Keratinocyte (primary cell): ENCODE results near the gene RAPGEF4. TPM values are rescaled to one million over a fixed set of nuclear protein-coding genes. Genes with fewer than 3 reads are reported as not detected.

Source experiments
- DNase-seq: peaks from one replicate; pipeline ENCODE4 v3.0.0-alpha.2; 2011; ENCODE audit warnings: low read depth, missing footprints, low spot score
- FAIRE-seq: peaks from 2 replicates; lab custom pipeline; 2011; peaks lifted over from hg19 to GRCh38; lab: Jason Lieb, UNC
- H2AFZ ChIP-seq: 2 replicates; pipeline ENCODE4 v1.6.0; 2012; ENCODE audit warnings: low read length, control low read depth, inconsistent platforms; ENCODE audit not compliant: control insufficient read depth
- H3K27ac ChIP-seq: 2 replicates; pipeline ENCODE4 v1.5.1; 2011; ENCODE audit warnings: low read length; ENCODE audit not compliant: control insufficient read depth, insufficient read depth
- H3K27me3 ChIP-seq: 3 replicates; pipeline ENCODE4 v1.6.0; 2011; ENCODE audit warnings: low read length; ENCODE audit not compliant: control insufficient read depth, insufficient read depth; ENCODE audit errors: extremely low read depth
- H3K36me3 ChIP-seq, 2 experiments: 2 replicates in 1 of 2; 3 replicates in 1 of 2; pipeline ENCODE4 v1.5.1; 2011; ENCODE audit warnings: low read length in 2 of 2, mild to moderate bottlenecking in 1 of 2; ENCODE audit not compliant: control insufficient read depth in 2 of 2, insufficient read depth in 2 of 2; ENCODE audit errors: extremely low read depth in 1 of 2
- H3K4me1 ChIP-seq: 3 replicates; pipeline ENCODE4 v1.5.1; 2011; ENCODE audit warnings: low read length; ENCODE audit not compliant: control insufficient read depth, insufficient read depth; ENCODE audit errors: extremely low read depth
- H3K4me2 ChIP-seq: 3 replicates; pipeline ENCODE4 v1.6.0; 2011; ENCODE audit warnings: low read depth, low read length; ENCODE audit not compliant: control insufficient read depth, insufficient read depth; ENCODE audit errors: extremely low read depth
- H3K4me3 ChIP-seq, 3 experiments: fragments of 200-600 bp in 1 of 3; sonication (generic) in 1 of 3; 2 replicates in 2 of 3; 3 replicates in 1 of 3; pipeline ENCODE4 v1.5.1; 2011 to 2016; ENCODE audit warnings: low read length in 3 of 3, mild to moderate bottlenecking in 3 of 3, control low read depth in 2 of 3, inconsistent platforms in 1 of 3, low read depth in 1 of 3, mixed read lengths in 1 of 3, mixed run types in 1 of 3, moderate library complexity in 1 of 3; ENCODE audit not compliant: control insufficient read depth in 2 of 3, insufficient read depth in 2 of 3; ENCODE audit errors: extremely low read depth in 1 of 3
- H3K79me2 ChIP-seq: 2 replicates; pipeline ENCODE4 v1.6.0; 2012; ENCODE audit warnings: low read length; ENCODE audit not compliant: control insufficient read depth, insufficient read depth
- H3K9ac ChIP-seq: 3 replicates; pipeline ENCODE4 v1.6.0; 2011; ENCODE audit warnings: low read length; ENCODE audit not compliant: control insufficient read depth, insufficient read depth; ENCODE audit errors: extremely low read depth
- H3K9me1 ChIP-seq: 3 replicates; pipeline ENCODE4 v1.6.0; 2011; ENCODE audit warnings: low read length; ENCODE audit not compliant: control insufficient read depth, insufficient read depth; ENCODE audit errors: extremely low read depth
- H3K9me3 ChIP-seq: 2 replicates; pipeline ENCODE4 v1.5.1; 2012; ENCODE audit warnings: low read depth, low read length; ENCODE audit not compliant: control insufficient read depth
- H4K20me1 ChIP-seq: 3 replicates; pipeline ENCODE4 v1.6.0; 2011; ENCODE audit warnings: low read length; ENCODE audit not compliant: control insufficient read depth, insufficient read depth; ENCODE audit errors: extremely low read depth
- CTCF ChIP-seq, 3 experiments: IDR thresholded peaks in 1 of 3; conservative IDR thresholded peaks in 1 of 3; optimal IDR thresholded peaks in 1 of 3; 2 replicates in 2 of 3; 3 replicates in 1 of 3; pipeline versions ENCODE3 to v1.5.1; 2011; ENCODE audit warnings: low read length in 3 of 3, mild to moderate bottlenecking in 3 of 3, moderate library complexity in 2 of 3, control low read depth in 1 of 3, inconsistent platforms in 1 of 3; ENCODE audit not compliant: insufficient read depth in 2 of 3; ENCODE audit errors: extremely low read depth in 1 of 3
- EZH2 ChIP-seq: IDR thresholded peaks from one replicate; pipeline ENCODE4 v1.6.1; 2012; ENCODE audit warnings: inconsistent platforms, mild to moderate bottlenecking, low read length, moderate library complexity
- dilution Hi-C: fragments of 300-500 bp; cut with MboI; formaldehyde crosslinking; loops from one replicate; pipeline ENCODE4 v1.7.0; 2020; ENCODE audit warnings: low sequenced_read_pairs; ENCODE audit not compliant: extremely low pct_ligation_motif_present
- polyA plus RNA-seq, 5 experiments: library from polyadenylated mRNA; depleted of rRNA in 3 of 5; stranded (reverse) in 3 of 5; stranded (forward) in 1 of 5; unstranded in 1 of 5; fragments of >200 nt; gene quantifications; 1 replicate in 1 of 5; 2 replicates in 3 of 5; 3 replicates in 1 of 5; pipeline versions ENCODE4 v1.2.1 to v1.2.3, GENCODE V29; 2011 to 2012; ENCODE audit warnings: missing spikeins in 2 of 5, low read depth in 1 of 5, low replicate concordance in 1 of 5

Gene RAPGEF4
- polyA plus RNA-seq, 1 donor (not counting 4 experiments of a cell fraction or from before 2014, with no cell fraction given), result 1.6 TPM

GRCh38 chr2:172986040-172986439 lies 250.4 kb downstream of the RAPGEF4 start:
- FAIRE-seq (peak; percentile 67), DNase-seq (no peak)
- dilution Hi-C loops, result no loop called here
- Histone ChIP-seq H3K4me1 (peaks cover 17% of the 10 kb centered on the region), H3K27ac (peak overlapping the region; percentile 49), H3K4me3 (peak overlapping the region in 2 of 3 experiments; percentile 52 to 53), H2AFZ (peak overlapping the region; percentile 17), H4K20me1 (no peaks in the 10 kb centered on the region), H3K27me3 (no peaks in the 10 kb centered on the region), H3K79me2 (no peaks in the 10 kb centered on the region), H3K4me2 (peak overlapping the region; percentile 86), H3K9ac (peak overlapping the region; percentile 67), H3K9me1 (no peaks in the 10 kb centered on the region), H3K9me3 (no peaks in the 10 kb centered on the region), H3K36me3 (no peaks in the 10 kb centered on the region)
- no peak for TF ChIP-seq EZH2
- no peak for TF ChIP-seq CTCF (optimal IDR thresholded peaks at IDR 0.05 in 1 of 3, IDR thresholded peaks at IDR 0.05 in 1 of 3, conservative IDR thresholded peaks at IDR 0.05 in 1 of 3; ENCODE audit: extremely low read depth in 1 of 3, insufficient read depth in 2 of 3, low read length in 3 of 3)

DNA sequence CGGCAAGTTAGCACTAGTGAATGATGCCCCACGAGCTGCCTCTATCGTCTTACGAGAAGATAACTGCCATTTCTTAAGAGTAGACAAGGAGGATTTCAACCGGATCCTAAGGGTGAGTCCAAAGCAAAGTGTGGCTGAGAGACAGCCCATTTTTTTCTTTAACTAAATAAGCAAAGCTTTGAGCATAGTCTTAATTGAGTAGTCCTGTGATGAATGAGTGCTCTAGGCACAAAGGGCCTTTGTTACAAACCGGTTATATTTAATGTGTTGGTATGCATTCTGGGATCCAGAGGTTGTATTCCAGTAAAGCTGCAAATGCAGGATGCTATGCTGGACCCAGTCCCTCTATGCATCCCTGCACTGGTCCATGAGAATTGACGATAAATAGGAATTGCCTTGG lies 253.1 kb downstream of the RAPGEF4 start:
- Histone ChIP-seq H3K4me1 (peaks cover 17% of the 10 kb centered on the region), H3K9ac (no peak overlapping the region), H3K27ac (no peak overlapping the region), H3K79me2 (no peaks in the 10 kb centered on the region), H3K9me1 (no peaks in the 10 kb centered on the region), H4K20me1 (no peaks in the 10 kb centered on the region), H3K4me2 (no peak overlapping the region), H3K36me3 (no peaks in the 10 kb centered on the region), H2AFZ (no peak overlapping the region), H3K4me3 (no peak overlapping the region), H3K9me3 (no peaks in the 10 kb centered on the region), H3K27me3 (no peaks in the 10 kb centered on the region)
- dilution Hi-C loops, result no loop called here
- TF ChIP-seq CTCF (optimal IDR thresholded peaks at IDR 0.05 in 1 of 3, IDR thresholded peaks at IDR 0.05 in 1 of 3, conservative IDR thresholded peaks at IDR 0.05 in 1 of 3; ENCODE audit: extremely low read depth in 1 of 3, insufficient read depth in 2 of 3, low read length in 3 of 3), result no peak
- TF ChIP-seq EZH2, result no peak
- no peak for DNase-seq
- no peak for FAIRE-seq
